MM.1S (cell line): ENCODE measurements around the gene C2.
"Not testable (repeated sequence)": the region's sequence is repeated elsewhere in the genome, so short reads cannot be mapped to it uniquely, and the experiment has no call there.

ENCODE experiments used
- EZH2 ChIP-seq: fragments of 300-600 bp; sonication (generic); optimal IDR thresholded peaks from 2 replicates; pipeline ENCODE3; 2017; ENCODE audit warnings: low read depth, mild to moderate bottlenecking, antibody characterized with exemption, low read length, mixed read lengths
- EZH2phosphoT487 ChIP-seq: fragments of 300-600 bp; sonication (generic); IDR thresholded peaks from 2 replicates; pipeline ENCODE4 v1.6.1; 2018; ENCODE audit warnings: antibody characterized with exemption, low read length
- TF ChIP-seq, protein P1 (sequence below): fragments of 300-600 bp; sonication (generic); IDR thresholded peaks from 2 replicates; pipeline ENCODE4 v1.5.1; 2016; ENCODE audit warnings: antibody characterized with exemption, low read length, mixed read lengths

DNA sequence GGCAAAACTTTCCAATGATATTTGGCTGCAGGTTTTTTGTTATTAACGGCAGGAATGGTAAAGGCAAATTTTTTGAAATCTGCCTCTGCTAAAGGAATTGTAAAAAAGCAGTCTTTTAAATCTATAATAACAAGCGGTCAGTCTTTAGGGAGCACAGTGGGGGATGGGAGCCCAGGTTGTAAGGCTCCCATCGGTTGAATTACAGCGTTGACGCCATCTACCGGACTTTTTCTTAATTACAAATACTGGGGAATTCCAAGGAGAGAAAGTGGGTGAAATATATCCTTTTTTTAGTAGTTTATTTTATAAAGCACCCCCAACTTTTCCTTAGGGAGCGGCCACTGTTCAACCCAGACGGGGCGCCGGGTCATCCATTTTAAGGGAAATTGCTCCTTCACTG lies 61.8 kb downstream of the C2 start:
- not testable (repeated sequence) for TF ChIP-seq EZH2, EZH2phosphoT487
- TF ChIP-seq, protein P1, sequence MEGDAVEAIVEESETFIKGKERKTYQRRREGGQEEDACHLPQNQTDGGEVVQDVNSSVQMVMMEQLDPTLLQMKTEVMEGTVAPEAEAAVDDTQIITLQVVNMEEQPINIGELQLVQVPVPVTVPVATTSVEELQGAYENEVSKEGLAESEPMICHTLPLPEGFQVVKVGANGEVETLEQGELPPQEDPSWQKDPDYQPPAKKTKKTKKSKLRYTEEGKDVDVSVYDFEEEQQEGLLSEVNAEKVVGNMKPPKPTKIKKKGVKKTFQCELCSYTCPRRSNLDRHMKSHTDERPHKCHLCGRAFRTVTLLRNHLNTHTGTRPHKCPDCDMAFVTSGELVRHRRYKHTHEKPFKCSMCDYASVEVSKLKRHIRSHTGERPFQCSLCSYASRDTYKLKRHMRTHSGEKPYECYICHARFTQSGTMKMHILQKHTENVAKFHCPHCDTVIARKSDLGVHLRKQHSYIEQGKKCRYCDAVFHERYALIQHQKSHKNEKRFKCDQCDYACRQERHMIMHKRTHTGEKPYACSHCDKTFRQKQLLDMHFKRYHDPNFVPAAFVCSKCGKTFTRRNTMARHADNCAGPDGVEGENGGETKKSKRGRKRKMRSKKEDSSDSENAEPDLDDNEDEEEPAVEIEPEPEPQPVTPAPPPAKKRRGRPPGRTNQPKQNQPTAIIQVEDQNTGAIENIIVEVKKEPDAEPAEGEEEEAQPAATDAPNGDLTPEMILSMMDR, result not testable (repeated sequence)
